HepG2 (cell line): Measurements from ENCODE around the gene TMC4. TPM values are rescaled to one million over a fixed set of nuclear protein-coding genes. Genes with fewer than 3 reads are reported as not detected.

Source experiments
- ADNP ChIP-seq: sonication (generic); formaldehyde crosslinking; IDR thresholded peaks from 2 replicates; pipeline ENCODE4 v1.4.0; 2020; ENCODE audit warnings: missing genetic modification reagents
- ARNTL ChIP-seq: sonication (generic); formaldehyde crosslinking; IDR thresholded peaks from 2 replicates; pipeline ENCODE4 v1.4.0; 2020; ENCODE audit warnings: mild to moderate bottlenecking, missing genetic modification reagents
- ELF4 ChIP-seq: sonication (generic); formaldehyde crosslinking; IDR thresholded peaks from 2 replicates; pipeline ENCODE4 v1.5.0; 2020; ENCODE audit warnings: missing genetic modification reagents, mild to moderate bottlenecking, moderate library complexity, borderline replicate concordance
- GATAD2A ChIP-seq: IDR thresholded peaks from 2 replicates; pipeline ENCODE4 v1.6.1; 2016
- HOXA9 ChIP-seq: sonication (generic); formaldehyde crosslinking; IDR thresholded peaks from 2 replicates; pipeline ENCODE4 v1.8.1; 2022; ENCODE audit warnings: missing genetic modification reagents, mild to moderate bottlenecking, moderate library complexity, borderline replicate concordance
- JUN ChIP-seq: sonication (generic); formaldehyde crosslinking; IDR thresholded peaks from 2 replicates; pipeline ENCODE4 v1.4.0; 2020; ENCODE audit warnings: mild to moderate bottlenecking, missing genetic modification reagents
- KAT7 ChIP-seq: IDR thresholded peaks from 2 replicates; pipeline ENCODE4 v1.6.1; 2018; ENCODE audit warnings: borderline replicate concordance, missing compliant biosample characterization
- MAF1 ChIP-seq: sonication (generic); formaldehyde crosslinking; IDR thresholded peaks from 2 replicates; pipeline ENCODE4 v1.5.0; 2020; ENCODE audit warnings: missing genetic modification reagents, borderline replicate concordance
- MAFF ChIP-seq: IDR thresholded peaks from 2 replicates; pipeline ENCODE4 v1.6.1; 2011; ENCODE audit warnings: low read depth, low read length, improper control_type of control experiment
- NFKB2 ChIP-seq: sonication (generic); formaldehyde crosslinking; IDR thresholded peaks from 2 replicates; pipeline ENCODE4 v1.4.0; 2020; ENCODE audit warnings: missing genetic modification reagents, borderline replicate concordance
- PCBP1 ChIP-seq: fragments of 200-400 bp; formaldehyde crosslinking; IDR thresholded peaks from 2 replicates; pipeline ENCODE4 v1.6.1; 2017; ENCODE audit warnings: mild to moderate bottlenecking, low read depth, low read length, borderline replicate concordance
- POLR2G ChIP-seq: fragments of 200-400 bp; formaldehyde crosslinking; IDR thresholded peaks from 2 replicates; pipeline ENCODE4 v1.6.1; 2018; ENCODE audit warnings: mild to moderate bottlenecking, low read depth, low read length, moderate library complexity
- SMC3 ChIP-seq: IDR thresholded peaks from 2 replicates; pipeline ENCODE4 v1.6.1; 2011; ENCODE audit warnings: low read length, improper control_type of control experiment
- ZNF138 ChIP-seq: sonication (generic); formaldehyde crosslinking; IDR thresholded peaks from 2 replicates; pipeline ENCODE4 v1.5.0; 2020; ENCODE audit warnings: mild to moderate bottlenecking, low read depth, missing genetic modification reagents
- ZNF224 ChIP-seq: sonication (generic); formaldehyde crosslinking; IDR thresholded peaks from 2 replicates; pipeline ENCODE4 v1.5.0; 2020; ENCODE audit warnings: mild to moderate bottlenecking, missing genetic modification reagents
- ZNF737 ChIP-seq: sonication (generic); formaldehyde crosslinking; IDR thresholded peaks from 2 replicates; pipeline ENCODE4 v1.5.0; 2020; ENCODE audit warnings: missing genetic modification reagents, mild to moderate bottlenecking, borderline replicate concordance
- ZNF780A ChIP-seq: sonication (generic); formaldehyde crosslinking; IDR thresholded peaks from 2 replicates; pipeline ENCODE4 v1.8.0; 2022; ENCODE audit warnings: mild to moderate bottlenecking, missing genetic modification reagents, moderate library complexity
- ZSCAN20 ChIP-seq: sonication (generic); formaldehyde crosslinking; IDR thresholded peaks from 2 replicates; pipeline ENCODE4 v1.4.0; 2020; ENCODE audit warnings: missing genetic modification reagents, mild to moderate bottlenecking, borderline replicate concordance
- ZSCAN22 ChIP-seq: sonication (generic); formaldehyde crosslinking; IDR thresholded peaks from 2 replicates; pipeline ENCODE4 v1.4.0; 2020; ENCODE audit warnings: mild to moderate bottlenecking, missing genetic modification reagents
- polyA plus RNA-seq, 8 experiments: library from polyadenylated mRNA; depleted of rRNA in 3 of 8; stranded (reverse) in 7 of 8; unstranded in 1 of 8; fragments of >200 nt; fragmentation: Illumina TruSeq in 4 of 8; extraction: Trizol in 4 of 8; gene quantifications; 2 replicates each; pipeline versions ENCODE4 v1.2.1 to v1.2.3, GENCODE V29; 2011 to 2016; ENCODE audit warnings: low read depth in 4 of 8, missing spikeins in 1 of 8, mixed read lengths in 1 of 8; ENCODE audit not compliant: insufficient read depth in 1 of 8
- total RNA-seq, 5 experiments: library from RNA; depleted of rRNA; stranded (reverse); fragments of >200 nt; fragmentation: Illumina TruSeq; extraction: Trizol; gene quantifications; 2 replicates each; pipeline ENCODE4 v1.2.3, GENCODE V29; 2016; ENCODE audit warnings: low read depth in 1 of 5
- TF ChIP-seq, protein P1 (sequence below): sonication (generic); formaldehyde crosslinking; IDR thresholded peaks from 2 replicates; pipeline ENCODE4 v1.8.0; 2022; ENCODE audit warnings: mild to moderate bottlenecking, missing genetic modification reagents, moderate library complexity
- TF ChIP-seq, protein P2 (sequence below): sonication (generic); formaldehyde crosslinking; IDR thresholded peaks from 2 replicates; pipeline ENCODE4 v1.4.0; 2020; ENCODE audit warnings: mild to moderate bottlenecking, missing genetic modification reagents
- TF ChIP-seq, protein P3 (sequence below): sonication (generic); formaldehyde crosslinking; IDR thresholded peaks from 2 replicates; pipeline ENCODE4 v1.4.0; 2020; ENCODE audit warnings: mild to moderate bottlenecking, missing genetic modification reagents
- TF ChIP-seq, protein P4 (sequence below): sonication (generic); IDR thresholded peaks from 2 replicates; pipeline ENCODE4 v1.6.1; 2016; ENCODE audit warnings: low read depth, borderline replicate concordance
- TF ChIP-seq, protein P5 (sequence below): IDR thresholded peaks from 2 replicates; pipeline ENCODE4 v1.6.1; 2016; ENCODE audit warnings: missing compliant biosample characterization, missing genetic modification reagents, borderline replicate concordance
- TF ChIP-seq, protein P6 (sequence below): sonication (generic); formaldehyde crosslinking; IDR thresholded peaks from 2 replicates; pipeline ENCODE4 v1.5.1; 2020; ENCODE audit warnings: mild to moderate bottlenecking, missing genetic modification reagents, moderate library complexity
- TF ChIP-seq, protein P7 (sequence below): sonication (generic); formaldehyde crosslinking; IDR thresholded peaks from 2 replicates; pipeline ENCODE4 v1.8.1; 2023; ENCODE audit warnings: missing genetic modification reagents, mild to moderate bottlenecking, borderline replicate concordance

TMC4 gene
- total and polyA plus RNA-seq, 2 of the 13 experiments (the other 11 are each of a cell fraction or from before 2014, with no cell fraction given): 0.13 to 0.24 TPM

DNA sequence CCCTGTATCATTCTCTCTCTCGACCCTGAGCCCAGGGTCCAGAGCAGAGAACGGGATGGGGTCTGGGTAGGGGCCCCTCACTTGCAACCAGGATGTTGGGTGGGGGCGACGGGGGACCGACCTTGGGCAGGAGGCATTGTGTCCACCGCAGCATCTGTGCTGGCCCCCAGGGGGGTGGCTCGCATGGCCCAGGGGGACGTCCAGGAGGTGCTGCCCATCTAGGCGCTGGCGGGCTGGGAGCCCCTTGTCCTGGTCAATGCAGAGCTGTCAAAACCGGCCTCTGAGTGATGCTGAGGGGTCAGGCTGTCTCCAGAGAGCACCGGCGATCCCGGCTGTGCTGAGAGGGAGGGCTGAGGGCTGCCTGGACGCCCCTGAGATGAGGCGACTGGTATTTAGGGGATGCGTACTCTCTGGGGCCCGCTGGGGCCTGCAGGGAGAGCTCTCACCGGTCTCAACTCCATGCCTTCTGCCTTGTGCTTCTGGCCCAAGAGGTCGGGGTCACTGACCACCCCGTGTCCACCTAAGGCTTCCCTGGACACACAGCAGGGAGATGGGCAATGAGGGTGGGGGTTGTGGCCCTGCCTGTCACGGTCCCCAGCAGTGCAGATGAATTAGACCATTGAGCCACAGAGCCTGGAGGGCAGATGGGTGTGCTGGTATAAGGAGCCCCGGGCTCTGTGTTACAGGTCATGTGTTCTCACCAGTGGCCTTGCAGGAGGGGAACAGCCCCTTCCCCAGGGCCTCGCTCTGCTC is 36.3 kb upstream of the TMC4 start (continued):
- TF ChIP-seq ELF4 (CRISPR knock-in tag) (no peak), ZNF780A (no peak), GATAD2A (CRISPR knock-in tag) (no peak), NFKB2 (CRISPR knock-in tag) (no peak), PCBP1 (0 out of 2 replicates have a peak, but pooled peaks have one; percentile 48), ADNP (no peak), ZNF737 (no peak), KAT7 (CRISPR knock-in tag) (no peak), ZSCAN22 (CRISPR knock-in tag) (no peak), MAFF (no peak), JUN (CRISPR knock-in tag) (no peak), ZSCAN20 (CRISPR knock-in tag) (no peak), HOXA9 (CRISPR knock-in tag) (no peak), MAF1 (CRISPR knock-in tag) (no peak), ZNF224 (CRISPR knock-in tag) (no peak), ZNF138 (CRISPR knock-in tag) (no peak), SMC3 (no peak), POLR2G (no peak; the same call in 1 of the 2 replicates), ARNTL (CRISPR knock-in tag) (no peak)
- TF ChIP-seq, protein P1, sequence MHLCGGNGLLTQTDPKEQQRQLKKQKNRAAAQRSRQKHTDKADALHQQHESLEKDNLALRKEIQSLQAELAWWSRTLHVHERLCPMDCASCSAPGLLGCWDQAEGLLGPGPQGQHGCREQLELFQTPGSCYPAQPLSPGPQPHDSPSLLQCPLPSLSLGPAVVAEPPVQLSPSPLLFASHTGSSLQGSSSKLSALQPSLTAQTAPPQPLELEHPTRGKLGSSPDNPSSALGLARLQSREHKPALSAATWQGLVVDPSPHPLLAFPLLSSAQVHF: 0 out of 2 replicates have a peak, but pooled peaks have one; percentile 10
- TF ChIP-seq, protein P2, sequence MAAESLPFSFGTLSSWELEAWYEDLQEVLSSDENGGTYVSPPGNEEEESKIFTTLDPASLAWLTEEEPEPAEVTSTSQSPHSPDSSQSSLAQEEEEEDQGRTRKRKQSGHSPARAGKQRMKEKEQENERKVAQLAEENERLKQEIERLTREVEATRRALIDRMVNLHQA (CRISPR knock-in tag): no peak
- TF ChIP-seq, protein P3, sequence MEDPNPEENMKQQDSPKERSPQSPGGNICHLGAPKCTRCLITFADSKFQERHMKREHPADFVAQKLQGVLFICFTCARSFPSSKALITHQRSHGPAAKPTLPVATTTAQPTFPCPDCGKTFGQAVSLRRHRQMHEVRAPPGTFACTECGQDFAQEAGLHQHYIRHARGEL: no peak
- TF ChIP-seq, protein P4, sequence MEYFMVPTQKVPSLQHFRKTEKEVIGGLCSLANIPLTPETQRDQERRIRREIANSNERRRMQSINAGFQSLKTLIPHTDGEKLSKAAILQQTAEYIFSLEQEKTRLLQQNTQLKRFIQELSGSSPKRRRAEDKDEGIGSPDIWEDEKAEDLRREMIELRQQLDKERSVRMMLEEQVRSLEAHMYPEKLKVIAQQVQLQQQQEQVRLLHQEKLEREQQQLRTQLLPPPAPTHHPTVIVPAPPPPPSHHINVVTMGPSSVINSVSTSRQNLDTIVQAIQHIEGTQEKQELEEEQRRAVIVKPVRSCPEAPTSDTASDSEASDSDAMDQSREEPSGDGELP: no peak
- TF ChIP-seq, protein P5, sequence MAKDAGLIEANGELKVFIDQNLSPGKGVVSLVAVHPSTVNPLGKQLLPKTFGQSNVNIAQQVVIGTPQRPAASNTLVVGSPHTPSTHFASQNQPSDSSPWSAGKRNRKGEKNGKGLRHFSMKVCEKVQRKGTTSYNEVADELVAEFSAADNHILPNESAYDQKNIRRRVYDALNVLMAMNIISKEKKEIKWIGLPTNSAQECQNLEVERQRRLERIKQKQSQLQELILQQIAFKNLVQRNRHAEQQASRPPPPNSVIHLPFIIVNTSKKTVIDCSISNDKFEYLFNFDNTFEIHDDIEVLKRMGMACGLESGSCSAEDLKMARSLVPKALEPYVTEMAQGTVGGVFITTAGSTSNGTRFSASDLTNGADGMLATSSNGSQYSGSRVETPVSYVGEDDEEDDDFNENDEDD (CRISPR knock-in tag): no peak
- TF ChIP-seq, protein P6, sequence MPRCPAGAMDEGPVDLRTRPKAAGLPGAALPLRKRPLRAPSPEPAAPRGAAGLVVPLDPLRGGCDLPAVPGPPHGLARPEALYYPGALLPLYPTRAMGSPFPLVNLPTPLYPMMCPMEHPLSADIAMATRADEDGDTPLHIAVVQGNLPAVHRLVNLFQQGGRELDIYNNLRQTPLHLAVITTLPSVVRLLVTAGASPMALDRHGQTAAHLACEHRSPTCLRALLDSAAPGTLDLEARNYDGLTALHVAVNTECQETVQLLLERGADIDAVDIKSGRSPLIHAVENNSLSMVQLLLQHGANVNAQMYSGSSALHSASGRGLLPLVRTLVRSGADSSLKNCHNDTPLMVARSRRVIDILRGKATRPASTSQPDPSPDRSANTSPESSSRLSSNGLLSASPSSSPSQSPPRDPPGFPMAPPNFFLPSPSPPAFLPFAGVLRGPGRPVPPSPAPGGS (CRISPR knock-in tag): 0 out of 2 replicates have a peak, but pooled peaks have one; percentile 2
- TF ChIP-seq, protein P7, sequence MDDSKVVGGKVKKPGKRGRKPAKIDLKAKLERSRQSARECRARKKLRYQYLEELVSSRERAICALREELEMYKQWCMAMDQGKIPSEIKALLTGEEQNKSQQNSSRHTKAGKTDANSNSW (CRISPR knock-in tag): no peak
